HG03457 (cell line): ENCODE results near the gene MDH1B.

ENCODE experiments used
- ATAC-seq: cut with Tn5 transposase; IDR thresholded peaks from one replicate; pipeline ENCODE4 v1.9.1; 2021; ENCODE audit warnings: moderate number of reproducible peaks; ENCODE audit not compliant: unreplicated experiment

The MDH1B gene

GRCh38 chr2:206698811-206699210 is 66.3 kb downstream of the MDH1B start:
- no peak for ATAC-seq

- ATAC-seq, result no peak
These were observed 68.2 kb downstream of the MDH1B start for GRCh38 chr2:206696910-206697309.

GRCh38 chr2:206693399-206694137 is 71.6 kb downstream of the MDH1B start:
- ATAC-seq, result no peak

GRCh38 chr2:206692971-206693370 is 72.2 kb downstream of the MDH1B start:
- no peak for ATAC-seq

- ATAC-seq, result no peak
These were observed 76.1 kb downstream of the MDH1B start for GRCh38 chr2:206688990-206689389.

- no peak for ATAC-seq
These were observed 76.7 kb downstream of the MDH1B start for GRCh38 chr2:206688453-206688852.
